RWPE1 (cell line): ENCODE results near the gene CSPG4.
"Not testable (repeated sequence)": the region's sequence is repeated elsewhere in the genome, so short reads cannot be mapped to it uniquely, and the experiment has no call there.

Experiments used
- CTCF ChIA-PET: fragments of 350-600 bp; sonication (Branson Sonifier 250); formaldehyde crosslinking; extraction: SDS; loops from one replicate; lab custom pipeline; 2021; lab: Yijun Ruan, JAX
- POLR2A ChIA-PET: fragments of 400-600 bp; formaldehyde crosslinking; extraction: SDS; loops from one replicate; lab custom pipeline; 2020; ENCODE audit warnings: antibody characterized with exemption; ENCODE audit not compliant: low non-redundant PET; lab: Yijun Ruan, JAX
- DNase-seq: peaks from one replicate; pipeline ENCODE4 v3.0.0; 2012; ENCODE audit warnings: low spot score
- H3K27ac ChIP-seq: fragments of 450-650 bp; 2 replicates; pipeline ENCODE4 v1.5.1; 2017
- CTCF ChIP-seq: fragments of 450-650 bp; conservative IDR thresholded peaks from 2 replicates; pipeline ENCODE4 v1.5.1; 2017; ENCODE audit warnings: low read depth, mild to moderate bottlenecking

Gene CSPG4

GRCh38 chr15:75704618-75705017, 8.0 kb downstream of the CSPG4 start:
- ChIA-PET POLR2A (no interaction called here), CTCF (no interaction called here)
- no peak for DNase-seq
- no peak for TF ChIP-seq CTCF
- H3K27ac ChIP-seq: peak overlapping the region; percentile 87

DNA sequence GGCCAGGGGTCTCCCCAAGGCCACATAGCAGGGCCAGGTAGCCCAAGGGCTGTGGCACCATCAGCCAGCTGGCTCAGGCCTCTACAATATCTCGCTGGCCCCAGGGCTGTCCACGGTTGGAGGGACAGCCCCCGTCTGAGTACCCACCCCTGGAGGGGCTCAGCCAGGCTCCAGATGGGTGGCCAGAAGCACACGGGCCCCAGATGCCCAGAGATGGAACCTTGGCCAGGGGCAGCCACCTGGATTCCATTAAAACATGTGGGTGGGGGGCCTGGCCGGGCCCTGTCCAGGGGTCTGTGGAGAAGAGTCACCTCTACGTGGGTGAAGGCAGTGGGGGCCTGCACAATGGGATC, 8.4 kb downstream of the CSPG4 start:
- DNase-seq: no peak
- POLR2A ChIA-PET: no interaction called here
- TF ChIP-seq CTCF: no peak
- CTCF ChIA-PET: no interaction called here
- peak overlapping the region; percentile 87 for H3K27ac ChIP-seq

GRCh38 chr15:75703440-75704262, 9.0 kb downstream of the CSPG4 start:
- DNase-seq, CTCF ChIA-PET, POLR2A ChIA-PET: not testable (repeated sequence)
- peak overlapping the region; percentile 87 for H3K27ac ChIP-seq

DNA sequence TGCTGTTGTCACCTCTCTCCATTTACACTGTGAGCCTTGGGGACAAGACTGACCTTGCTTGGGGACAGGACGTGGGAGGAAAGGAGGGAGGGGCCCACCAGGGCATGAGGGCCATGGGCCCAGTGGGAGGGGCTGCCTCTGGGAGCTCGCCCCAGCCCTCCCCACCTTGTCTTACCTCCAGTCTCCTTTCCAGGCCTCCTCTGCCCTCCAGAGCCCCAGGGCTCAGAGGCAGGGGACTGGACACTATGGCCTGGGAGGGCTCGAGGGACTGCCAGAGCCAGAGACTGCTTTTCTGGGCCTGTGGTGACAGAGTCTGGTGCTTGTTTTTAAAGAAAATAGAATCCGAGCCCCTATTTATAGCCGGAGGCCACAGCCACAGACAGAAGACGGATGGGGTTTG, 10.2 kb downstream of the CSPG4 start:
- ChIA-PET POLR2A (no interaction called here), CTCF (no interaction called here)
- no peak for TF ChIP-seq CTCF
- no peak for DNase-seq
- peak overlapping the region; percentile 94 for H3K27ac ChIP-seq

DNA sequence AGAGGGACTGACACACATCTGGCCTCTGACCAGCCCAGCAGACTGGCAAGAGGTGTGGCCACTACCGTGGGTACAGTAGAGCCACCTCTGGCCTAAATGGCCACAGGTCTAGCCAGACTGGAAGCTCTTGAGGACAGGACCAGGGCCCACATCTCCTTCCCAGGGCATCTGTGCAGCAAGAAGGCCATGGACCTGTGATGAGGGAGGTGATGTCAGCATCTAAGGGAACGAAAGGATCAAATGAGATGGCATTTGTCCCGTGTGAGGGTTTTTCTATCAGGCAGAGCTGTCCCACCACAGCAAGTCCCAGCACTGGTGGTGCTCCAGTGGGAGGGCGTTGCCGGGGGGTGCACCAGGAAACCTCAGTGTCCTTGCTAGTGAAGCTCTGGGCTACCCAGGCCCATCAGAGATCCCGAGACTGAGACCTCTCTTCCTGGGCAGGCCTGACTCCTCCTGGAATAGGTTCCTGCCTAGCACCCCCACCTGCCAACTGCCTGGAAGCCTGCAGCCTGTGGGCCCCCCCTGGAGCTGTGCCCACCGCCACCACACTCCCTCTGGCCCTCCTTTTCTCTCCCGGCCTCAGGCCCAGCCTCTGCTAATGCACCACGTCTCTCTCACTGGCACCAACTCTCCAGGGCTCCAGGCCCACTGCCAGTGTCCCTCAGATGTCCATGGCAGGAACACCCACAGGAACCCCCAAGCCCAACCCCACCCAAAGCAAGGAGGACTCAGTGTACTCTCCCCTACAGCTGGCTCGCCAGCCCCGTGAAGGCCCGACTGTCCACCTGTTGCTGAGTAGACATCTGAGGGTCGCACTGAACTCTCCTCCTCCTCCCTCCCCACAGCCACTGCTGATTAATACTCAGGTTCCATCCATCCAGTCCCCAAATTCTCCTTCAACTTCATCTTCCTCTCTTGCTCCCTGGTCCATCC, 11.3 kb downstream of the CSPG4 start:
- CTCF ChIA-PET: interaction anchor here (0.6 kb wide), 1 partner anchor 21 kb away, joined by 4 read pairs; no protein-coding TSS in a partner anchor
- POLR2A ChIA-PET, DNase-seq: not testable (repeated sequence)
- peak overlapping the region; percentile 94 for H3K27ac ChIP-seq

DNA sequence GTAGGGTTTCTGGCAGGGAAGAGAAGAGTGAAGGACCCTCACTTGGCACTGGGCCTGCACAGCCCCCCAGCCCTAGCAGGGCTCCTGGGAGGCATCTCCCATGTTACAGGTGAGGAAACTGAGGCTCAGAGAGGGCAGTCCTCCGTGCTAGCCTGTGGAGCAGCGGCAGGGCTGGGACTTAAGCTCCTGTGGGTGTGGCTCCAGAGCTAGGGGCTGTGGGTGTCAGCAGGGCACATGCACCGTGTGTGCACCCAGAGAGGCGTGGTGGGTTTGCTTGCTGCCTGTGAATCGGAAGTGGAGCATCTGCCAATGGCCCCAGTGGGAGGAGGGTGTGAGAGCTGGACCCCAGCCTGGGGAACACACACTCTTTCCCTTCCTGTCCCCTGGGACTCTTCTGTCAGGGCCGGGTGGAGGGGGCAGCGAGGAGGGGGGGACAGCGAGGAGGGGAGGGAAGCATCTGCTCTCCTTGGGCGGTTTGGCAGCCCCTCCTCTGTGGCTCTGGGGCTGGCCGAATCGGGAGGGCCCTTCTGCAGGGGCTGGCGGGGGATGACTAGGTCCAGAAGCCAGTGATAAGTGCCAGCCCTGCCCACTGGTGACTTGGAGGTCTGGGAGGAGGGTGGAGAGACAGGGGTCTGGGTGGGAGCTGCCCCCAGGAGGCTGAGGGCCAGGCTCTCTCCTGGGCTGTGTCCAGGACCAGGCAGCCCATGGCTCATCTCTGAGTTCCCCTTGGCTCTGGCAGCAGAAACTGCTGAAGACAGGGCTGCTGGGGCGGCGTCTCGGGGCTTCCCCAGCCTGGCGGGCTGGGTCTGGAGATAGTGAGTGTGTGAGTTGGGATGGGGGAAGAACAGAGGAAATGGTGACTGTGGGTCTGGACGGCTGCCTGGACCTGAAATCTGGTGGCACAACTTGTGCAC, 12.4 kb downstream of the CSPG4 start:
- DNase-seq, POLR2A ChIA-PET, CTCF ChIA-PET: not testable (repeated sequence)
- peak overlapping the region; percentile 94 for H3K27ac ChIP-seq

DNA sequence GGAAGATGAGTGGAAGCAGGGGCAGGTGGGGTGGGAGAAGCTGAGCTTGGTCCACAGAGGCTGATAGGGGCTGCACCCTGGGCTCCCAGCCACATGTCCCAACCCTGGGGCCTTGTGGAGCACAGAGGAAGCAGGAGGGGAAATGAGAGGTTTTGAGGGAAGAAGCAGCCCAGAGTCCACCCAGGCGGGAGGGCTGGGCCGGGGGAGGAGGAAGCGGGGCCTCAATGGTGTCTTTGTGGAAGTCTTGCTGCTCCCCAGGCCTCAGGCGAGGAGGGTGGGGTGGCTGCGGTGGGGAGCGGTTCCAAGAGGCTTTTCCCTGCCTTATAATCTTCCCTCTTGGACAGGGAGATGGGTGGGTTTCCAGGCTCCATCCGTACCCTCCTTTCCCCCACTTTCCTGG, 13.1 kb downstream of the CSPG4 start:
- peak overlapping the region; percentile 94 for H3K27ac ChIP-seq
- DNase-seq, CTCF ChIA-PET, POLR2A ChIA-PET: not testable (repeated sequence)

GRCh38 chr15:75697974-75698747, 14.5 kb downstream of the CSPG4 start:
- DNase-seq, CTCF ChIA-PET: not testable (repeated sequence)

More at GRCh38 chr15:75697974-75698747, 14.5 kb downstream of the CSPG4 start:
- H3K27ac ChIP-seq: peak overlapping the region; percentile 95
- POLR2A ChIA-PET: interaction anchor here (0.5 kb wide), 1 partner anchor 1245 kb away, joined by 8 read pairs; no protein-coding TSS in a partner anchor
